ENCODE measurements around the gene GOLGA6L9. TPM values are rescaled to one million over a fixed set of nuclear protein-coding genes. Genes with fewer than 3 reads are reported as not detected.
"Not testable (repeated sequence)": the region's sequence is repeated elsewhere in the genome, so short reads cannot be mapped to it uniquely, and the experiment has no call there.

Gene GOLGA6L9
- total RNA-seq, 1 experiment from 2014 or later, result 0.54 TPM

DNA sequence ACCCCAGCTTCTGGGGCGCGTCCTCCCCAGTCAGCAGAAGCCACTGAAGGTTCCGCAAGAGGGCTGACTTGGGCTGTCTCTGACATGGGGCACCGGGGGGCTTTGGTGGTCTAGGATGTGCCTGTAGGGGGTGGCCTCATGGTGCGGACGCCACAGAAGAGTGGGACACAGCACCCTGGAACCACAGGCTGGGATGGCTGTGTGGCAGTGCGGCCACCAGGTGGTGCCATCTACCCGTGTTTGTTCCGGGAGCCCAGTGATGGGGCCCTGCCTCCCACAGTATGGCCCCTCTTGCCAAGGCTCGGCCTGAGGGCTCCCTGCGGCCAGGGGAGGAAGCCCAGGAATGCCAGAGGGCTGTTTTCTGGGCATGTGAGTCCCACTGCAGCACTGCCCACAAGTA is 38.6 kb downstream of the GOLGA6L9 start:
- not testable (repeated sequence) for DNase-seq (ENCODE audit: low read depth)

DNA sequence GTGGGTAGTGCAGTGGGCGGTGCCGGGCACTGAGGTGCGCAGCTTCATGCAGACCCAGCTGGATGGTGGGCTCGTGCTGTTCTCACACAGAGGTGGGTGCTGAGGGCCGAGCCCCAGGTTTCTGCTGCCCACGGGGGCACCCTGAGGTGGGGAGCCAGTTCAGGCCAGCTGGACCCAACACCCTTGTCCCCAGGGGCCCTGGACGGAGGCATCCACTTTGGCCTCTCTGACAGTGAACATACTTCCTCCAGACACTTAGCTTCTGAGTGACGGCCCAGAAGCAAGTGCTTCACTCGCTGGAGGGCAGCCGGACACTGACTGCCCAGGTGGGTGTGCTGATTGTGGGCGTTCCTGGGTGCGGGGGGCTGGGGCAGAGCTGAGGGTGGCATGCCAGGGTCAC is 39.8 kb downstream of the GOLGA6L9 start:
- not testable (repeated sequence) for DNase-seq (ENCODE audit: low read depth)

- DNase-seq (ENCODE audit: low read depth), result not testable (repeated sequence)
Observed at GRCh38 chr15:82472269-82472982, 42.8 kb downstream of the GOLGA6L9 start.

- not testable (repeated sequence) for DNase-seq (ENCODE audit: low read depth)
Observed at GRCh38 chr15:82474596-82475325, 45.1 kb downstream of the GOLGA6L9 start.

GRCh38 chr15:82475345-82475967 is 45.8 kb downstream of the GOLGA6L9 start:
- not testable (repeated sequence) for DNase-seq (ENCODE audit: low read depth)

- not testable (repeated sequence) for DNase-seq (ENCODE audit: low read depth)
Observed at GRCh38 chr15:82476697-82477342, 47.2 kb downstream of the GOLGA6L9 start.

- not testable (repeated sequence) for DNase-seq (ENCODE audit: low read depth)
Observed at GRCh38 chr15:82477343-82478057, 47.9 kb downstream of the GOLGA6L9 start.

Other genes with a start within 250 kb of the GOLGA6L9 start
- gene EFL1, start 167.1 kb upstream of the GOLGA6L9 start, total RNA-seq (2014; rRNA removed; shearing (Covaris generic)), result 20.3 and 21.1 TPM in 2 replicates
- 0.42 TPM in 1 of 2 replicates, not detected in the other for gene SAXO2, start 167.0 kb upstream of the GOLGA6L9 start, total RNA-seq (2014; rRNA removed; shearing (Covaris generic))
- gene GOLGA6L10, start 80.3 kb upstream of the GOLGA6L9 start, total RNA-seq (2014; rRNA removed; shearing (Covaris generic)), result 0.07 and 0.25 TPM in 2 replicates
- gene RPS17, start 110.6 kb downstream of the GOLGA6L9 start, total RNA-seq (2014; rRNA removed; shearing (Covaris generic)), result 1,555 and 1,801 TPM in 2 replicates
- 2.1 and 9.4 TPM in 2 replicates for gene CPEB1, start 217.5 kb downstream of the GOLGA6L9 start, total RNA-seq (2014; rRNA removed; shearing (Covaris generic))

Measured in M059J (cell line).